HEK293 (cell line): ENCODE results near the gene ADCK2.

ENCODE experiments used
- CTCF ChIP-seq: fragments of 450-650 bp; formaldehyde crosslinking; IDR thresholded peaks from 2 replicates; pipeline ENCODE4 v1.5.1; 2016; ENCODE audit warnings: missing biosample characterization, missing genetic modification characterization
- HOXC10 ChIP-seq: sonication (generic); formaldehyde crosslinking; IDR thresholded peaks from 2 replicates; pipeline ENCODE4 v1.8.1; 2023; ENCODE audit warnings: mild to moderate bottlenecking, missing genetic modification reagents
- PRDM10 ChIP-seq: fragments of 450-650 bp; formaldehyde crosslinking; IDR thresholded peaks from 2 replicates; pipeline ENCODE4 v1.5.1; 2016; ENCODE audit warnings: missing biosample characterization, missing genetic modification characterization
- TSHZ1 ChIP-seq: fragments of 450-650 bp; formaldehyde crosslinking; IDR thresholded peaks from 2 replicates; pipeline ENCODE4 v1.5.1; 2016; ENCODE audit warnings: missing biosample characterization, missing genetic modification characterization, borderline replicate concordance
- ZBTB49 ChIP-seq: fragments of 450-650 bp; formaldehyde crosslinking; IDR thresholded peaks from 2 replicates; pipeline ENCODE4 v1.5.1; 2016; ENCODE audit warnings: missing biosample characterization, missing genetic modification characterization, low read depth
- ZNF10 ChIP-seq: fragments of 450-650 bp; formaldehyde crosslinking; IDR thresholded peaks from 2 replicates; pipeline ENCODE4 v1.5.1; 2017; ENCODE audit warnings: missing biosample characterization, missing genetic modification characterization
- ZNF140 ChIP-seq: fragments of 450-650 bp; formaldehyde crosslinking; IDR thresholded peaks from 2 replicates; pipeline ENCODE4 v1.5.1; 2016; ENCODE audit warnings: missing biosample characterization, missing genetic modification characterization
- ZNF202 ChIP-seq: fragments of 450-650 bp; formaldehyde crosslinking; IDR thresholded peaks from 2 replicates; pipeline ENCODE4 v1.5.1; 2016; ENCODE audit warnings: missing biosample characterization, missing genetic modification characterization, borderline replicate concordance
- ZNF558 ChIP-seq: fragments of 450-650 bp; formaldehyde crosslinking; IDR thresholded peaks from 2 replicates; pipeline ENCODE4 v1.5.1; 2016; ENCODE audit warnings: missing biosample characterization, missing genetic modification characterization
- ZSCAN30 ChIP-seq: fragments of 450-650 bp; IDR thresholded peaks from 2 replicates; pipeline ENCODE4 v1.5.1; 2018; ENCODE audit warnings: missing biosample characterization, mild to moderate bottlenecking, missing genetic modification characterization, moderate library complexity

GRCh38 chr7:140657891-140658290, 14.9 kb upstream of the ADCK2 start:
- TF ChIP-seq ZNF202 (tag by site-specific recombination): no peak
- TF ChIP-seq CTCF: no peak
- TF ChIP-seq TSHZ1: no peak
- no peak for TF ChIP-seq ZNF558 (tag by site-specific recombination)
- TF ChIP-seq ZSCAN30 (tag by site-specific recombination): no peak
- no peak for TF ChIP-seq ZBTB49 (tag by site-specific recombination)
- TF ChIP-seq PRDM10 (tag by site-specific recombination): no peak
- no peak for TF ChIP-seq HOXC10
- TF ChIP-seq ZNF10 (tag by site-specific recombination): no peak
- TF ChIP-seq ZNF140 (tag by site-specific recombination): no peak
